Measurements from ENCODE around the gene FBXL5.

FBXL5 gene

DNA sequence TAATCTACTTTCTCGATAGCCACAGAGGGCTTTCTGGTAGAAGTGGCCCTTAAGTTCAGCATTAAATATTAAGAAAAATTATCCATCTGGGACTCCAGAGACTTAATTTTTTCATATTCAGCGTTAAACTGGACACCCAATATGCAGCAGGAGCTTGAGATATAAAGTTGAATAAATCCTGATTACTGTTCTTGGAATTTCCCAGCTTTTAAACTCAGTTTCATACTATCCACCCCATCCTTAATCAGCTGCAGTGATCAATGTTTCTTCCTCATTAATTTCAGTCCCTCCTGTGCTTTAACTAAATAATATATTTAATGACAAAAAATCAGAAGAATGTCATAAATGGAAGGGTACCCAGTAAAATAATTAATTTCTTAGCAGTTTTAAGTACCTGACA, 3.6 kb upstream of the FBXL5 start:
- Histone ChIP-seq H3K9me3 (ENCODE audit: severe bottlenecking) (no peaks in the 10 kb centered on the region), H3K27me3 (ENCODE audit: insufficient read depth, poor library complexity, severe bottlenecking) (no peaks in the 10 kb centered on the region), H3K27ac (ENCODE audit: poor library complexity, severe bottlenecking) (peak overlapping the region; percentile 41), H3K36me3 (ENCODE audit: low read depth) (peaks cover 32% of the 10 kb centered on the region), H3K4me1 (ENCODE audit: insufficient read depth, poor library complexity, severe bottlenecking) (peaks cover 16% of the 10 kb centered on the region), H3K4me3 (ENCODE audit: severe bottlenecking) (no peak overlapping the region)
- ATAC-seq (ENCODE audit: low read depth): no peak
- DNase-seq (ENCODE audit: low spot score): no peak
- TF ChIP-seq, protein P1, sequence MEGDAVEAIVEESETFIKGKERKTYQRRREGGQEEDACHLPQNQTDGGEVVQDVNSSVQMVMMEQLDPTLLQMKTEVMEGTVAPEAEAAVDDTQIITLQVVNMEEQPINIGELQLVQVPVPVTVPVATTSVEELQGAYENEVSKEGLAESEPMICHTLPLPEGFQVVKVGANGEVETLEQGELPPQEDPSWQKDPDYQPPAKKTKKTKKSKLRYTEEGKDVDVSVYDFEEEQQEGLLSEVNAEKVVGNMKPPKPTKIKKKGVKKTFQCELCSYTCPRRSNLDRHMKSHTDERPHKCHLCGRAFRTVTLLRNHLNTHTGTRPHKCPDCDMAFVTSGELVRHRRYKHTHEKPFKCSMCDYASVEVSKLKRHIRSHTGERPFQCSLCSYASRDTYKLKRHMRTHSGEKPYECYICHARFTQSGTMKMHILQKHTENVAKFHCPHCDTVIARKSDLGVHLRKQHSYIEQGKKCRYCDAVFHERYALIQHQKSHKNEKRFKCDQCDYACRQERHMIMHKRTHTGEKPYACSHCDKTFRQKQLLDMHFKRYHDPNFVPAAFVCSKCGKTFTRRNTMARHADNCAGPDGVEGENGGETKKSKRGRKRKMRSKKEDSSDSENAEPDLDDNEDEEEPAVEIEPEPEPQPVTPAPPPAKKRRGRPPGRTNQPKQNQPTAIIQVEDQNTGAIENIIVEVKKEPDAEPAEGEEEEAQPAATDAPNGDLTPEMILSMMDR (IDR thresholded peaks at IDR 0.05; ENCODE audit: poor library complexity, severe bottlenecking): no peak

DNA sequence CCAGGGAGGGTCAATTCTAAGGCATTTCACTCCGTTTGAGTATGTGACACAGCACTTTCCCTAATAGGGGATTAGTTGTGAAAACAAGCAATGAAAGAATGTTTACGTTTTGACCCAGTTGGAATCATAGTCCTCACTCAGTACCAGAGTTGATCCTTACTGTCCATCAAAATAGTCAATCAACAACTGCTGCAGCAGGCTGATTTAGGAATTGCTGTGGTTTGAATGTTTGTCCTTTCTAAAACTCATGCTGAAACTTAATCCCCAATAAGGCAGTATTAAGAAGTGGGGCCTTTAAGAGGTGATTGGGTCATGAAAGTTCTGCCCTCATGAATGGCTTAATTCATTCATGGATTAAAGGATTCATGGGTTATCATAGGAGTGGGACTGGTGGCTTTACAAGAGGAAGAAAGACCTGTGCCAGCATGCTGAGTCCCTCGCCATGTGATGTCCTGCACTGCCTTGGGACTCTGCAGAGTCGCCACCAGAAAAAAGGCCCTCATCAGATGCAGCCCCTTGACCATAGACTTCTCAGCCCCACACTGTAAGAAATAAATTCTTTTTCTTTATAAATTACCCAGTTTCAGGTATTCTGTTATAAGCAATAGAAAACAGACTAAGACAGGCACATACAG, 3.1 kb upstream of the FBXL5 start:
- Histone ChIP-seq H3K4me3 (ENCODE audit: severe bottlenecking) (no peak overlapping the region), H3K9me3 (ENCODE audit: severe bottlenecking) (no peaks in the 10 kb centered on the region), H3K36me3 (ENCODE audit: low read depth) (peaks cover 29% of the 10 kb centered on the region), H3K27ac (ENCODE audit: poor library complexity, severe bottlenecking) (peak overlapping the region; percentile 76), H3K27me3 (ENCODE audit: insufficient read depth, poor library complexity, severe bottlenecking) (no peaks in the 10 kb centered on the region), H3K4me1 (ENCODE audit: insufficient read depth, poor library complexity, severe bottlenecking) (peaks cover 16% of the 10 kb centered on the region)
- DNase-seq (ENCODE audit: low spot score) (no peak), ATAC-seq (ENCODE audit: low read depth) (no peak)
- TF ChIP-seq, protein P1 (IDR thresholded peaks at IDR 0.05; ENCODE audit: poor library complexity, severe bottlenecking): no peak

DNA sequence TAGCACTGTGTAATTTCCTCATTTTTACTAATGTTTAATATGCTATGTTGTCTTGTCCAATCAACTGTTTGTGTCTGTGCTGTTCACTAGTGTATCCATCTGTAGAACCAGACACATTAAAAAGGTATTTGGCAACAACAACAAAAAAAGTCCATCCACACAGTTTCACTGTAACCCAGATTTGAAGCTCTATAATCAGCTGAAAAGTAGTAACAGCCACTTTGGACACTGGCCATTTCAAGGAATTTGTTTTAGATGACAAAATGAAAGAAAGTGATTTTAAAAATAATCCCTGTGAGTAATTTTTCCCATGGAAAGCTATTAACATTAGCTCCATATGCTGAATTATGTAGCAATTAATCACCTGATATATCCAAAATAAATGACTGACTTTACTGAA, 2.2 kb upstream of the FBXL5 start:
- no peak for ATAC-seq (ENCODE audit: low read depth)
- Histone ChIP-seq H3K27ac (ENCODE audit: poor library complexity, severe bottlenecking) (peak overlapping the region; percentile 76), H3K4me1 (ENCODE audit: insufficient read depth, poor library complexity, severe bottlenecking) (peaks cover 22% of the 10 kb centered on the region), H3K4me3 (ENCODE audit: severe bottlenecking) (no peak overlapping the region), H3K27me3 (ENCODE audit: insufficient read depth, poor library complexity, severe bottlenecking) (no peaks in the 10 kb centered on the region), H3K9me3 (ENCODE audit: severe bottlenecking) (no peaks in the 10 kb centered on the region), H3K36me3 (ENCODE audit: low read depth) (peaks cover 28% of the 10 kb centered on the region)
- no peak for DNase-seq (ENCODE audit: low spot score)
- TF ChIP-seq, protein P1 (IDR thresholded peaks at IDR 0.05; ENCODE audit: poor library complexity, severe bottlenecking): no peak

DNA sequence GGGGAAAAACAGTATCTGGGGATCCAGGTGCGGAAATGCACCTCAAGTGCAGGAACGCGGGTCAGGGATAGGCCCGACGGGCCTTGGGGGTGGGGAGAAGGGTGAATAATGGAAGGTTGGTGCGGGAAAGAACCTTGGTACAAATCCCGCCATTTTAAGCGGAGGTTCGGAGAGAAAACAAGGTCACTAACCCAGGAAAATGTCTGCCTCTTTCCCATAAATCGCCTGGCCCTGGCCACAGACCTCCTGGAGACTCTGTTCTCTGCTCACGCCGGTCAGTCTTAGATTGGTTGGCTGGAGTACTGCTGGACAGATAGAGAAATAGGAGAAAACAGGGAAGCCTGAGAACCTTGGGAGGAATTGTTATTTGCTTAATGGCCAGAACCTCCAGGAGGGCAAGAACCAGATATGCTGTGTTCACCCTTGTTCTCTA, 897 bp upstream of the FBXL5 start:
- TF ChIP-seq, protein P1 (IDR thresholded peaks at IDR 0.05; ENCODE audit: poor library complexity, severe bottlenecking): no peak
- Histone ChIP-seq H3K36me3 (ENCODE audit: low read depth) (peaks cover 23% of the 10 kb centered on the region), H3K9me3 (ENCODE audit: severe bottlenecking) (no peaks in the 10 kb centered on the region), H3K4me3 (ENCODE audit: severe bottlenecking) (peak overlapping the region; percentile 94), H3K27me3 (ENCODE audit: insufficient read depth, poor library complexity, severe bottlenecking) (no peaks in the 10 kb centered on the region), H3K27ac (ENCODE audit: poor library complexity, severe bottlenecking) (peak overlapping the region; percentile 76), H3K4me1 (ENCODE audit: insufficient read depth, poor library complexity, severe bottlenecking) (peaks cover 32% of the 10 kb centered on the region)
- DNase-seq (ENCODE audit: low spot score) (no peak), ATAC-seq (ENCODE audit: low read depth) (no peak)

DNA sequence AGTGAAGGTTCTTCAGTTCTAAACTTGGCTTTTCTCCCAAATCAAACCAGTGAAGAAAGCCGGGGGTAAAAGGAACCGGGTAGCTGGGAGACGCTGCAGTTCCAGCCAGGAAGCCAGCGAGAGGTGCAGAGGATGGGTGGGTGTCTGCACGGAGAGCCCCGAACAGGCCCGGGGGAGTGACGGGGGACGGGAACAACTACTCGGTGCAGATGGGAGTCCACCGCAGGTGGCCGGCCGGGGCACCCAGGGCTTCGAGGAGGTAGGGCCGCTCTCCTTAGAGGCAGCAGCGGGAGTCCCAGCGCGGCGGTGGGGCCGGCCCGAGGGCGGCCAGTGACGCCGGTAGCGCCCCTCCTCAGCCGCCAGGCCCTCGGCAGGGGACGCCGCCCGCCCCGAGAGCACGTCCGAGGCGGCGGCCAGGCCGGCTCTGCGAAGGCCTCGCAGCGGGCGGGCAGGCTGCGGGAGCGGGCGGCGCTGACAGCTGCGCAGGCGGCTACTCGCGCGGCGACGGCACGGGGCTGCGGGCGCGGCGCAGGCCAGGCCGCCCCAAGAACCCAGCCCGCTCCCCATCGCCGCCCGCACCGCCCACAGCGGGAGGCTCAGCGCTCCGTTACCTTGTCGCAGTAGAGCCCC, 449 bp downstream of the FBXL5 start:
- ATAC-seq (ENCODE audit: low read depth): peak; percentile 44
- DNase-seq (ENCODE audit: low spot score): peak; percentile 58
- peaks cover 30% of the 10 kb centered on the region for H3K4me1 ChIP-seq (ENCODE audit: insufficient read depth, poor library complexity, severe bottlenecking)

More for the DNA sequence above, 449 bp downstream of the FBXL5 start:
- Histone ChIP-seq H3K27me3 (ENCODE audit: insufficient read depth, poor library complexity, severe bottlenecking) (no peaks in the 10 kb centered on the region), H3K36me3 (ENCODE audit: low read depth) (peaks cover 22% of the 10 kb centered on the region), H3K27ac (ENCODE audit: poor library complexity, severe bottlenecking) (peak overlapping the region; percentile 76), H3K9me3 (ENCODE audit: severe bottlenecking) (no peaks in the 10 kb centered on the region), H3K4me3 (ENCODE audit: severe bottlenecking) (peak overlapping the region; percentile 94)
- TF ChIP-seq, protein P1 (IDR thresholded peaks at IDR 0.05; ENCODE audit: poor library complexity, severe bottlenecking): no peak

Data from RWPE2 (cell line).